Measurements from ENCODE around the gene PPIA.
"Not testable (repeated sequence)": the region's sequence is repeated elsewhere in the genome, so short reads cannot be mapped to it uniquely, and the experiment has no call there.

PPIA gene

GRCh38 chr7:44764665-44765578, 31.6 kb upstream of the PPIA start:
- DNase-seq = no peak

GRCh38 chr7:44765579-44766415, 30.7 kb upstream of the PPIA start:
- DNase-seq = no peak

- DNase-seq = no peak
Observed at GRCh38 chr7:44766416-44766801, 30.1 kb upstream of the PPIA start.

- DNase-seq = no peak
Observed at GRCh38 chr7:44767134-44767911, 29.2 kb upstream of the PPIA start.

GRCh38 chr7:44767912-44768627, 28.4 kb upstream of the PPIA start:
- DNase-seq = no peak

GRCh38 chr7:44768628-44769371, 27.7 kb upstream of the PPIA start:
- DNase-seq = no peak

- no peak for DNase-seq
Observed at GRCh38 chr7:44769376-44769775, 27.1 kb upstream of the PPIA start.

GRCh38 chr7:44769776-44770294, 26.6 kb upstream of the PPIA start:
- no peak for DNase-seq

GRCh38 chr7:44771358-44771757, 25.1 kb upstream of the PPIA start:
- no peak for DNase-seq

GRCh38 chr7:44772440-44772839, 24.0 kb upstream of the PPIA start:
- no peak for DNase-seq

GRCh38 chr7:44772867-44773266, 23.6 kb upstream of the PPIA start:
- no peak for DNase-seq

- DNase-seq = not testable (repeated sequence)
Observed at GRCh38 chr7:44774486-44774885, 22.0 kb upstream of the PPIA start.

GRCh38 chr7:44775383-44776107, 20.9 kb upstream of the PPIA start:
- DNase-seq = no peak

GRCh38 chr7:44776211-44776610, 20.3 kb upstream of the PPIA start:
- DNase-seq = no peak

- DNase-seq = no peak
Observed at GRCh38 chr7:44782460-44782859, 14.0 kb upstream of the PPIA start.

GRCh38 chr7:44783407-44783806, 13.1 kb upstream of the PPIA start:
- DNase-seq = no peak

- no peak for DNase-seq
Observed at GRCh38 chr7:44784364-44784763, 12.1 kb upstream of the PPIA start.

- DNase-seq = not testable (repeated sequence)
Observed at GRCh38 chr7:44785218-44785617, 11.3 kb upstream of the PPIA start.

- no peak for DNase-seq
Observed at GRCh38 chr7:44787041-44787440, 9.4 kb upstream of the PPIA start.

GRCh38 chr7:44787762-44788161, 8.7 kb upstream of the PPIA start:
- no peak for DNase-seq

GRCh38 chr7:44789990-44790389, 6.5 kb upstream of the PPIA start:
- DNase-seq = no peak

Data from T-helper 9 cell (primary cell).